Liver (tissue), 9 donors: ENCODE data around the gene ODAM. TPM values are rescaled to one million over a fixed set of nuclear protein-coding genes. Genes with fewer than 3 reads are reported as not detected.
A peak's percentile ranks its signal among the peaks of the same experiment; 100 is the strongest.

Experiments used
- DNase-seq: peaks from one replicate; pipeline ENCODE4 v3.0.0-alpha.2; 2017; ENCODE audit warnings: low spot score
- H3K27ac ChIP-seq, 2 donors: one replicate each; pipeline ENCODE4 v1.7.0; 2013; ENCODE audit warnings: inconsistent platforms in 2 of 2, low read length in 2 of 2, control low read depth in 1 of 2, low read depth in 1 of 2, mild to moderate bottlenecking in 1 of 2
- H3K27me3 ChIP-seq, 4 donors: one replicate each; pipeline versions ENCODE4 v1.6.1 to v1.7.0; 2013; ENCODE audit warnings: low read length in 3 of 4, inconsistent platforms in 1 of 4, mild to moderate bottlenecking in 1 of 4, moderate library complexity in 1 of 4; ENCODE audit not compliant: control insufficient read depth in 4 of 4, insufficient read depth in 4 of 4
- H3K36me3 ChIP-seq, 4 donors: one replicate each; pipeline versions ENCODE4 v1.6.1 to v1.7.0; 2013; ENCODE audit warnings: low read length in 3 of 4, mild to moderate bottlenecking in 3 of 4, low read depth in 1 of 4, moderate library complexity in 1 of 4; ENCODE audit not compliant: control insufficient read depth in 4 of 4, insufficient read depth in 3 of 4
- H3K4me1 ChIP-seq, 4 donors: one replicate each; pipeline versions ENCODE4 v1.6.1 to v1.7.0; 2013; ENCODE audit warnings: low read length in 3 of 4, mild to moderate bottlenecking in 3 of 4, moderate library complexity in 1 of 4; ENCODE audit not compliant: control insufficient read depth in 4 of 4, insufficient read depth in 4 of 4
- H3K4me3 ChIP-seq, 3 donors: one replicate each; pipeline versions ENCODE4 v1.6.1 to v1.7.0; 2013; ENCODE audit warnings: low read length in 3 of 3, control low read depth in 1 of 3, low read depth in 1 of 3, mild to moderate bottlenecking in 1 of 3
- H3K9ac ChIP-seq, 2 donors: one replicate each; pipeline ENCODE4 v1.7.0; 2013; ENCODE audit warnings: low read length in 2 of 2, mild to moderate bottlenecking in 2 of 2, moderate library complexity in 2 of 2, control low read depth in 1 of 2, low read depth in 1 of 2
- H3K9me3 ChIP-seq, 4 donors: one replicate each; pipeline versions ENCODE4 v1.6.1 to v1.7.0; 2013; ENCODE audit warnings: low read length in 3 of 4; ENCODE audit not compliant: control insufficient read depth in 4 of 4
- ATF3 ChIP-seq: IDR thresholded peaks from 2 replicates; pipeline ENCODE4 v1.6.1; 2016; ENCODE audit warnings: antibody characterized with exemption
- CTCF ChIP-seq: fragments of 150-350 bp; IDR thresholded peaks from 2 replicates; pipeline ENCODE4 v1.5.1; 2017; ENCODE audit warnings: improper control_type of control experiment, low read depth, low read length; ENCODE audit not compliant: missing input control
- EGR1 ChIP-seq, 2 donors: IDR thresholded peaks; 2 replicates each; pipeline ENCODE4 v1.6.1; 2016 to 2018; ENCODE audit warnings: antibody characterized with exemption in 2 of 2, low read depth in 2 of 2
- FOXA1 ChIP-seq: IDR thresholded peaks from 2 replicates; pipeline ENCODE4 v1.6.1; 2016; ENCODE audit warnings: antibody characterized with exemption
- FOXA2 ChIP-seq: IDR thresholded peaks from 2 replicates; pipeline ENCODE4 v1.6.1; 2016; ENCODE audit warnings: antibody characterized with exemption
- GABPA ChIP-seq, 2 donors: IDR thresholded peaks in 1 of 2; conservative IDR thresholded peaks in 1 of 2; 2 replicates each; pipeline ENCODE4 v1.6.1; 2016; ENCODE audit warnings: antibody characterized with exemption in 2 of 2, mild to moderate bottlenecking in 1 of 2, moderate library complexity in 1 of 2
- HNF4A ChIP-seq, 2 donors: conservative IDR thresholded peaks; 2 replicates each; pipeline ENCODE4 v1.6.1; 2016; ENCODE audit warnings: antibody characterized with exemption in 2 of 2, mild to moderate bottlenecking in 2 of 2
- HNF4G ChIP-seq: IDR thresholded peaks from 2 replicates; pipeline ENCODE4 v1.6.1; 2016; ENCODE audit warnings: antibody characterized with exemption
- JUND ChIP-seq, 2 donors: IDR thresholded peaks; 2 replicates each; pipeline ENCODE4 v1.6.1; 2016; ENCODE audit warnings: antibody characterized with exemption in 2 of 2
- MAX ChIP-seq: IDR thresholded peaks from 2 replicates; pipeline ENCODE4 v1.6.1; 2016; ENCODE audit warnings: antibody characterized with exemption
- NR2F2 ChIP-seq: IDR thresholded peaks from 2 replicates; pipeline ENCODE4 v1.6.1; 2016; ENCODE audit warnings: antibody characterized with exemption
- RAD21 ChIP-seq, 2 donors: IDR thresholded peaks; 2 replicates each; pipeline ENCODE4 v1.6.1; 2016; ENCODE audit warnings: antibody characterized with exemption in 2 of 2, mild to moderate bottlenecking in 2 of 2
- REST ChIP-seq: IDR thresholded peaks from 2 replicates; pipeline ENCODE4 v1.6.1; 2016; ENCODE audit warnings: antibody characterized with exemption, mild to moderate bottlenecking
- RXRA ChIP-seq, 2 donors: IDR thresholded peaks; 2 replicates each; pipeline ENCODE4 v1.6.1; 2017 to 2018; ENCODE audit warnings: antibody characterized with exemption in 2 of 2, mild to moderate bottlenecking in 1 of 2
- SP1 ChIP-seq: IDR thresholded peaks from 2 replicates; pipeline ENCODE4 v1.6.1; 2018; ENCODE audit warnings: antibody characterized with exemption, mild to moderate bottlenecking
- TAF1 ChIP-seq: conservative IDR thresholded peaks from 2 replicates; pipeline ENCODE4 v1.6.1; 2016; ENCODE audit warnings: antibody characterized with exemption, mild to moderate bottlenecking
- YY1 ChIP-seq: IDR thresholded peaks from 2 replicates; pipeline ENCODE4 v1.6.1; 2016; ENCODE audit warnings: antibody characterized with exemption, mild to moderate bottlenecking
- ZBTB33 ChIP-seq: IDR thresholded peaks from 2 replicates; pipeline ENCODE4 v1.6.1; 2016; ENCODE audit warnings: antibody characterized with exemption
- WGBS: extraction: QIAGEN DNeasy Blood & Tissue Kit; methylation state at CpG from one replicate; pipeline ENCODE4 v1.1.7; 2013; 5-methylcytosine and 5-hydroxymethylcytosine counted together
- polyA plus RNA-seq, 2 donors: library from polyadenylated mRNA; stranded (reverse) in 1 of 2; unstranded in 1 of 2; fragments of 200-250 nt in 1 of 2; fragments of >200 nt in 1 of 2; fragmentation: Nextera tagmentation in 1 of 2; extraction: Ambion mirVana in 1 of 2; gene quantifications; one replicate each; pipeline versions ENCODE4 v1.2.1 to v1.2.3, GENCODE V29; 2013 to 2015
- total RNA-seq, 2 donors: library from RNA; depleted of rRNA; stranded (reverse); fragments of >200 nt; gene quantifications; one replicate each; pipeline ENCODE4 v1.2.3, GENCODE V29; 2014
- donor health status: healthy.
- donor health status: healthy.
- donor health status: healthy.
- donor health status: healthy.
- donor health status: healthy.

The ODAM gene
- total and polyA plus RNA-seq, 4 donors: 0.25 to 0.28 TPM; not detected in 2

- no peaks in the 10 kb centered on the region for H3K36me3 ChIP-seq
- 28% methylated on average over 3 of the region's 3 CpGs for WGBS
- TF ChIP-seq RXRA (IDR thresholded peaks at IDR 0.05): peak in 1 of 2 donors; percentile 13
- peak in 1 of 2 donors; percentile 34 for TF ChIP-seq HNF4A (conservative IDR thresholded peaks at IDR 0.05)
- TF ChIP-seq SP1: peak; percentile 35
- TF ChIP-seq FOXA2: no peak
- peaks cover 0 to 10% (median 5%) of the 10 kb centered on the region in 4 donors for H3K4me1 ChIP-seq
- no peak for DNase-seq
- H3K9ac ChIP-seq: no peak overlapping the region
- no peaks in the 10 kb centered on the region for H3K9me3 ChIP-seq
- H3K27me3 ChIP-seq: no peaks in the 10 kb centered on the region
- H3K4me3 ChIP-seq: no peak overlapping the region
- H3K27ac ChIP-seq: peak overlapping the region; percentile 78 to 84
Measured at GRCh38 chr4:70251250-70251944, 55.9 kb downstream of the ODAM start.

- H3K27ac ChIP-seq: peak overlapping the region in 1 of 2 donors; percentile 30
- 27% methylated on average over 1 of the region's 1 CpG for WGBS
- H3K27me3 ChIP-seq: no peaks in the 10 kb centered on the region
Measured at GRCh38 chr4:70251945-70252277, 56.4 kb downstream of the ODAM start.

More at GRCh38 chr4:70251945-70252277, 56.4 kb downstream of the ODAM start:
- Histone ChIP-seq H3K4me1 (peaks cover 0 to 10% (median 5%) of the 10 kb centered on the region in 4 donors), H3K9ac (no peak overlapping the region), H3K36me3 (no peaks in the 10 kb centered on the region), H3K9me3 (no peaks in the 10 kb centered on the region), H3K4me3 (no peak overlapping the region)
- TF ChIP-seq GABPA (IDR thresholded peaks at IDR 0.05 in 1 of 2, conservative IDR thresholded peaks at IDR 0.05 in 1 of 2): no peak
- no peak for TF ChIP-seq YY1
- TF ChIP-seq RXRA (IDR thresholded peaks at IDR 0.05): peak in 1 of 2 donors; percentile 24
- peak; percentile 29 for TF ChIP-seq FOXA2
- peak; percentile 35 to 60 for TF ChIP-seq HNF4A (conservative IDR thresholded peaks at IDR 0.05)
- no peak for TF ChIP-seq ATF3
- TF ChIP-seq RAD21 (IDR thresholded peaks at IDR 0.05): no peak
- no peak for TF ChIP-seq MAX
- no peak for TF ChIP-seq JUND (IDR thresholded peaks at IDR 0.05)
- TF ChIP-seq REST: no peak
- TF ChIP-seq CTCF: no peak
- no peak for TF ChIP-seq SP1
- no peak for TF ChIP-seq HNF4G
- no peak for TF ChIP-seq ZBTB33
- peak in 1 of 2 donors; percentile 13 for TF ChIP-seq EGR1 (IDR thresholded peaks at IDR 0.05; ENCODE audit: low read depth in 2 of 2)
- TF ChIP-seq NR2F2: no peak
- no peak for TF ChIP-seq FOXA1
- TF ChIP-seq TAF1: no peak
- DNase-seq: no peak
